Keratinocyte (primary cell): ENCODE results near the gene DMKN. TPM values are rescaled to one million over a fixed set of nuclear protein-coding genes. Genes with fewer than 3 reads are reported as not detected.

ENCODE experiments used
- DNase-seq: peaks from one replicate; pipeline ENCODE4 v3.0.0-alpha.2; 2011; ENCODE audit warnings: low read depth, missing footprints, low spot score
- FAIRE-seq: peaks from 2 replicates; lab custom pipeline; 2011; peaks lifted over from hg19 to GRCh38; lab: Jason Lieb, UNC
- H2AFZ ChIP-seq: 2 replicates; pipeline ENCODE4 v1.6.0; 2012; ENCODE audit warnings: low read length, control low read depth, inconsistent platforms; ENCODE audit not compliant: control insufficient read depth
- H3K27ac ChIP-seq: 2 replicates; pipeline ENCODE4 v1.5.1; 2011; ENCODE audit warnings: low read length; ENCODE audit not compliant: control insufficient read depth, insufficient read depth
- H3K27me3 ChIP-seq: 3 replicates; pipeline ENCODE4 v1.6.0; 2011; ENCODE audit warnings: low read length; ENCODE audit not compliant: control insufficient read depth, insufficient read depth; ENCODE audit errors: extremely low read depth
- H3K36me3 ChIP-seq, 2 experiments: 2 replicates in 1 of 2; 3 replicates in 1 of 2; pipeline ENCODE4 v1.5.1; 2011; ENCODE audit warnings: low read length in 2 of 2, mild to moderate bottlenecking in 1 of 2; ENCODE audit not compliant: control insufficient read depth in 2 of 2, insufficient read depth in 2 of 2; ENCODE audit errors: extremely low read depth in 1 of 2
- H3K4me1 ChIP-seq: 3 replicates; pipeline ENCODE4 v1.5.1; 2011; ENCODE audit warnings: low read length; ENCODE audit not compliant: control insufficient read depth, insufficient read depth; ENCODE audit errors: extremely low read depth
- H3K4me2 ChIP-seq: 3 replicates; pipeline ENCODE4 v1.6.0; 2011; ENCODE audit warnings: low read depth, low read length; ENCODE audit not compliant: control insufficient read depth, insufficient read depth; ENCODE audit errors: extremely low read depth
- H3K4me3 ChIP-seq, 3 experiments: fragments of 200-600 bp in 1 of 3; sonication (generic) in 1 of 3; 2 replicates in 2 of 3; 3 replicates in 1 of 3; pipeline ENCODE4 v1.5.1; 2011 to 2016; ENCODE audit warnings: low read length in 3 of 3, mild to moderate bottlenecking in 3 of 3, control low read depth in 2 of 3, inconsistent platforms in 1 of 3, low read depth in 1 of 3, mixed read lengths in 1 of 3, mixed run types in 1 of 3, moderate library complexity in 1 of 3; ENCODE audit not compliant: control insufficient read depth in 2 of 3, insufficient read depth in 2 of 3; ENCODE audit errors: extremely low read depth in 1 of 3
- H3K79me2 ChIP-seq: 2 replicates; pipeline ENCODE4 v1.6.0; 2012; ENCODE audit warnings: low read length; ENCODE audit not compliant: control insufficient read depth, insufficient read depth
- H3K9ac ChIP-seq: 3 replicates; pipeline ENCODE4 v1.6.0; 2011; ENCODE audit warnings: low read length; ENCODE audit not compliant: control insufficient read depth, insufficient read depth; ENCODE audit errors: extremely low read depth
- H3K9me1 ChIP-seq: 3 replicates; pipeline ENCODE4 v1.6.0; 2011; ENCODE audit warnings: low read length; ENCODE audit not compliant: control insufficient read depth, insufficient read depth; ENCODE audit errors: extremely low read depth
- H3K9me3 ChIP-seq: 2 replicates; pipeline ENCODE4 v1.5.1; 2012; ENCODE audit warnings: low read depth, low read length; ENCODE audit not compliant: control insufficient read depth
- H4K20me1 ChIP-seq: 3 replicates; pipeline ENCODE4 v1.6.0; 2011; ENCODE audit warnings: low read length; ENCODE audit not compliant: control insufficient read depth, insufficient read depth; ENCODE audit errors: extremely low read depth
- CTCF ChIP-seq, 3 experiments: IDR thresholded peaks in 1 of 3; conservative IDR thresholded peaks in 1 of 3; optimal IDR thresholded peaks in 1 of 3; 2 replicates in 2 of 3; 3 replicates in 1 of 3; pipeline versions ENCODE3 to v1.5.1; 2011; ENCODE audit warnings: low read length in 3 of 3, mild to moderate bottlenecking in 3 of 3, moderate library complexity in 2 of 3, control low read depth in 1 of 3, inconsistent platforms in 1 of 3; ENCODE audit not compliant: insufficient read depth in 2 of 3; ENCODE audit errors: extremely low read depth in 1 of 3
- EZH2 ChIP-seq: IDR thresholded peaks from one replicate; pipeline ENCODE4 v1.6.1; 2012; ENCODE audit warnings: inconsistent platforms, mild to moderate bottlenecking, low read length, moderate library complexity
- dilution Hi-C: fragments of 300-500 bp; cut with MboI; formaldehyde crosslinking; loops from one replicate; pipeline ENCODE4 v1.7.0; 2020; ENCODE audit warnings: low sequenced_read_pairs; ENCODE audit not compliant: extremely low pct_ligation_motif_present
- polyA plus RNA-seq, 5 experiments: library from polyadenylated mRNA; depleted of rRNA in 3 of 5; stranded (reverse) in 3 of 5; stranded (forward) in 1 of 5; unstranded in 1 of 5; fragments of >200 nt; gene quantifications; 1 replicate in 1 of 5; 2 replicates in 3 of 5; 3 replicates in 1 of 5; pipeline versions ENCODE4 v1.2.1 to v1.2.3, GENCODE V29; 2011 to 2012; ENCODE audit warnings: missing spikeins in 2 of 5, low read depth in 1 of 5, low replicate concordance in 1 of 5

Gene DMKN
- polyA plus RNA-seq, 1 donor (not counting 4 experiments of a cell fraction or from before 2014, with no cell fraction given) = 235 TPM

DNA sequence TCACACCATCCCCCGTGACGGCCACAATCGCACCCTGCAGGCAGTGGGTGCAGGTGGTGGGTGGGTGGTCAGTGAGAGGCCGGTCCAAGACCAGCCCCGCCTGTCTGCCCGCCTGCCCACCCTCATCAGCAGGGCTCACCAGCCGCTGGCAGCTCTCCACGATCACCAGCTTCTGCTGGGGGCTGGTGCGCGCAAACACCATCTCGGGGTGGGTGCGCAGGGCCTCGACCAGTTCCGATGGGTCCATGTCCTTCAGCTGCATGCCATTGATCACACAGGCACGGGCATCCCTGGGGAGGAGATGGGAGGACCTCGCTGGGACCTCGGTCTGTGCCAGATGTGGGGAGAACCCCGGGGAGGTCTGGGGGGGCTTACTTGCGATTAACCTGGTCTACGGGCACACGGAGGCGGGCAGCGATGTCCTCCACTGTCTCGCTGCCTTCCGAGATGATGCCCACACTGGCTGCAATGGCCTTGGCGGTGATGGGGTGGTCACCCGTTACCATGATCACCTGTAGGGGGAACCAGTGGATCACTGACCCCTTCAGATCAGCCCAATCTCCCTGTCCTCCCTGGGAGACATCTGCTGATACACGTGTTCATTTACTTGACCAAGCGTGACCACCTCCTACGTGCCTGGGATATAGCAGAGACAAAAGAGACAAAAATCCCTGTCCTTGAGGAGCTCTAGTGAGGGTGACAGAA is 42.0 kb upstream of the DMKN start:
- FAIRE-seq (no peak), DNase-seq (no peak)
- Histone ChIP-seq H4K20me1 (no peaks in the 10 kb centered on the region), H3K27me3 (peaks cover 18% of the 10 kb centered on the region), H3K9ac (no peak overlapping the region), H3K4me1 (no peaks in the 10 kb centered on the region), H3K27ac (no peak overlapping the region), H3K36me3 (peaks cover 3 to 5% of the 10 kb centered on the region in 2 experiments), H3K4me3 (no peak overlapping the region), H3K9me3 (no peaks in the 10 kb centered on the region), H3K9me1 (no peaks in the 10 kb centered on the region), H2AFZ (no peak overlapping the region), H3K79me2 (no peaks in the 10 kb centered on the region), H3K4me2 (no peak overlapping the region)
- dilution Hi-C loops = loop anchor here (5.0 kb wide), 1 partner anchor 52 kb away; no protein-coding TSS in a partner anchor
- TF ChIP-seq EZH2 (no peak), CTCF (optimal IDR thresholded peaks at IDR 0.05 in 1 of 3, IDR thresholded peaks at IDR 0.05 in 1 of 3, conservative IDR thresholded peaks at IDR 0.05 in 1 of 3; ENCODE audit: extremely low read depth in 1 of 3, insufficient read depth in 2 of 3, low read length in 3 of 3) (peak in 2 of 3 experiments; percentile 35 to 69)

- Histone ChIP-seq H3K4me1 (no peaks in the 10 kb centered on the region), H2AFZ (no peak overlapping the region), H3K9me3 (no peaks in the 10 kb centered on the region), H4K20me1 (no peaks in the 10 kb centered on the region), H3K9ac (no peak overlapping the region), H3K4me3 (no peak overlapping the region), H3K79me2 (no peaks in the 10 kb centered on the region), H3K4me2 (no peak overlapping the region), H3K36me3 (peaks cover 3 to 5% of the 10 kb centered on the region in 2 experiments), H3K27me3 (peaks cover 9% of the 10 kb centered on the region), H3K27ac (no peak overlapping the region), H3K9me1 (no peaks in the 10 kb centered on the region)
- DNase-seq = no peak
- FAIRE-seq = no peak
- dilution Hi-C loops = no loop called here
- TF ChIP-seq EZH2 = no peak
Observed at GRCh38 chr19:35554076-35554475, 40.6 kb upstream of the DMKN start.
